Stomach (tissue), 4 donors: Measurements from ENCODE around the gene MAPT.

Experiments used
- CTCF ChIP-seq, 7 experiments: fragments of 450-650 bp in 4 of 7; fragments of 200-600 bp in 3 of 7; sonication (generic) in 3 of 7; IDR thresholded peaks; one replicate each; pipeline ENCODE4 v1.5.1; 2016 to 2019; ENCODE audit warnings: antibody characterized with exemption in 7 of 7, control low read depth in 2 of 7, mild to moderate bottlenecking in 1 of 7
- POLR2A ChIP-seq, 4 donors: fragments of 450-650 bp; IDR thresholded peaks; one replicate each; pipeline ENCODE4 v1.6.1; 2016; ENCODE audit warnings: antibody characterized with exemption in 4 of 4, control low read depth in 2 of 4, mild to moderate bottlenecking in 1 of 4, moderate library complexity in 1 of 4
- POLR2AphosphoS5 ChIP-seq, 3 donors: sonication (generic); formaldehyde crosslinking; IDR thresholded peaks; one replicate each; pipeline ENCODE4 v1.6.1; 2016; ENCODE audit warnings: antibody characterized with exemption in 3 of 3

DNA sequence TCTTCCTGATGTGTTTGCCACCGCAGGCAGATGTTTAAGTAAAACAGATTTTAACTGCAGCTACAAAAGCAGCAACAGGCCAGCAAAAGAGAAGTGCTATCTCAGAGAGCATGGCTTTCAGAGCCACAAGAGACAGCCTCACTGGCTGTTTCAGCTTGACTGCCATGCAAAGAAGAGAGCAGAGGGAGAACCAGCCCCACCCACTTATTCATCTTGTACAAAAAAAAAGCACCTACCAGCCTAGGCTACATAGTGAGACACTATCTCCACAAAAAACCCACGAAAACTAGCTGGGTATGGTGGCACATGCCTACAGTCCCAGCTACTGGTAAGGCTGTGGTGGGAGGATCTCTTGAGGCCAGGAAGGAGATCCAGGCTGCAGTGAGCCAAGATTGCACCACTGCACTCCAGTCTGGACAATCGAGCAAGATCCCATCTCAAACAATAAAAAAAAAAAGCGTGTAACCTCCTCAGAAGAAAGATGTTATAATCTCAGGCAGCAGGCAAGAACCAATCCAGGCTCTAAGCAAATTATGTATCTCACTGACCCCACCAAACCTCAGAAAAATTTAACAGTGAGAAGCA lies 134.7 kb downstream of the MAPT start:
- TF ChIP-seq CTCF (IDR thresholded peaks at IDR 0.05) (no peak), POLR2AphosphoS5 (IDR thresholded peaks at IDR 0.05) (no peak), POLR2A (IDR thresholded peaks at IDR 0.05) (no peak)
